HCT116 (cell line): ENCODE data around the gene UBE2D3.

ENCODE experiments used
- CEBPB ChIP-seq: IDR thresholded peaks from 2 replicates; pipeline ENCODE4 v1.6.1; 2012; ENCODE audit warnings: low read depth
- EGR1 ChIP-seq: IDR thresholded peaks from 2 replicates; pipeline ENCODE4 v1.6.1; 2012; ENCODE audit warnings: low read depth
- EZH2 ChIP-seq: fragments of 200-600 bp; sonication (generic); IDR thresholded peaks from 2 replicates; pipeline ENCODE4 v1.6.1; 2017; ENCODE audit warnings: antibody characterized with exemption, mixed run types
- POLR2A ChIP-seq: IDR thresholded peaks from 2 replicates; pipeline ENCODE4 v1.7.0; 2011; ENCODE audit warnings: borderline replicate concordance; ENCODE audit not compliant: insufficient read depth, insufficient read length; ENCODE audit errors: extremely low read depth
- POLR2AphosphoS5 ChIP-seq: IDR thresholded peaks from 2 replicates; pipeline ENCODE4 v1.6.1; 2011; ENCODE audit warnings: mild to moderate bottlenecking, low read depth, low read length, moderate library complexity
- SP1 ChIP-seq: IDR thresholded peaks from 2 replicates; pipeline ENCODE4 v1.6.1; 2012; ENCODE audit warnings: low read depth
- ZNF274 ChIP-seq: fragments of 200-500 bp; sonication (Bioruptor generic); IDR thresholded peaks from 2 replicates; pipeline ENCODE4 v1.6.1; 2014; ENCODE audit warnings: mild to moderate bottlenecking, low read depth, low read length, inconsistent platforms
- TF ChIP-seq, protein P1 (sequence below): IDR thresholded peaks from 2 replicates; pipeline ENCODE4 v1.6.1; 2012; ENCODE audit warnings: low read depth
- TF ChIP-seq, protein P2 (sequence below), 3 experiments: fragments of 200-600 bp in 1 of 3; sonication (generic) in 1 of 3; IDR thresholded peaks in 2 of 3; conservative IDR thresholded peaks in 1 of 3; 2 replicates each; pipeline ENCODE4 v1.5.1; 2012 to 2017; ENCODE audit warnings: low read depth in 2 of 3, low read length in 2 of 3, antibody characterized with exemption in 1 of 3, borderline replicate concordance in 1 of 3, control low read depth in 1 of 3, mild to moderate bottlenecking in 1 of 3, mixed read lengths in 1 of 3, mixed run types in 1 of 3, moderate library complexity in 1 of 3; ENCODE audit not compliant: insufficient read depth in 1 of 3

DNA sequence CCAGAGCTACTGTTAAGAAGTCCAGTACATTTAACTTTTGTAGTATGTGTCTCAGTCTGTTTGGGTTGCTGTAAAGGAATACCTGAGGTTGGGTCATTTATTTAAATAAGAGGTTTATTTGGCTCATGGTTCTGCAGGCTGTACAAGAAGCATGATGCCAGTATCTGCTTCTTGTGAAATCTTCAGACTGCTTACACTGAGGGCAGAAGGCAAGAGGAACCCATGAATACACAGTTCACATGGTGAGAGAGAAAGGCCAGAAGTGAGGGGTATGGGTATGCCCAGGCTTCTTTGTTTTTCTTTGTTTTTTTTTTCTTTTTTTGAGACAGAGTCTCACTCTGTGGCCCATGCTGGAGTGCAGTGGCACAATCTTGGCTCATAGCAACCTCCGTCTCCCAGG, 35.4 kb upstream of the UBE2D3 start:
- TF ChIP-seq, protein P1, sequence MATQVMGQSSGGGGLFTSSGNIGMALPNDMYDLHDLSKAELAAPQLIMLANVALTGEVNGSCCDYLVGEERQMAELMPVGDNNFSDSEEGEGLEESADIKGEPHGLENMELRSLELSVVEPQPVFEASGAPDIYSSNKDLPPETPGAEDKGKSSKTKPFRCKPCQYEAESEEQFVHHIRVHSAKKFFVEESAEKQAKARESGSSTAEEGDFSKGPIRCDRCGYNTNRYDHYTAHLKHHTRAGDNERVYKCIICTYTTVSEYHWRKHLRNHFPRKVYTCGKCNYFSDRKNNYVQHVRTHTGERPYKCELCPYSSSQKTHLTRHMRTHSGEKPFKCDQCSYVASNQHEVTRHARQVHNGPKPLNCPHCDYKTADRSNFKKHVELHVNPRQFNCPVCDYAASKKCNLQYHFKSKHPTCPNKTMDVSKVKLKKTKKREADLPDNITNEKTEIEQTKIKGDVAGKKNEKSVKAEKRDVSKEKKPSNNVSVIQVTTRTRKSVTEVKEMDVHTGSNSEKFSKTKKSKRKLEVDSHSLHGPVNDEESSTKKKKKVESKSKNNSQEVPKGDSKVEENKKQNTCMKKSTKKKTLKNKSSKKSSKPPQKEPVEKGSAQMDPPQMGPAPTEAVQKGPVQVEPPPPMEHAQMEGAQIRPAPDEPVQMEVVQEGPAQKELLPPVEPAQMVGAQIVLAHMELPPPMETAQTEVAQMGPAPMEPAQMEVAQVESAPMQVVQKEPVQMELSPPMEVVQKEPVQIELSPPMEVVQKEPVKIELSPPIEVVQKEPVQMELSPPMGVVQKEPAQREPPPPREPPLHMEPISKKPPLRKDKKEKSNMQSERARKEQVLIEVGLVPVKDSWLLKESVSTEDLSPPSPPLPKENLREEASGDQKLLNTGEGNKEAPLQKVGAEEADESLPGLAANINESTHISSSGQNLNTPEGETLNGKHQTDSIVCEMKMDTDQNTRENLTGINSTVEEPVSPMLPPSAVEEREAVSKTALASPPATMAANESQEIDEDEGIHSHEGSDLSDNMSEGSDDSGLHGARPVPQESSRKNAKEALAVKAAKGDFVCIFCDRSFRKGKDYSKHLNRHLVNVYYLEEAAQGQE: no peak
- TF ChIP-seq ZNF274 (no peak), POLR2A (no peak), POLR2AphosphoS5 (no peak), EZH2 (no peak), CEBPB (no peak), EGR1 (no peak), SP1 (no peak)
- TF ChIP-seq, protein P2, sequence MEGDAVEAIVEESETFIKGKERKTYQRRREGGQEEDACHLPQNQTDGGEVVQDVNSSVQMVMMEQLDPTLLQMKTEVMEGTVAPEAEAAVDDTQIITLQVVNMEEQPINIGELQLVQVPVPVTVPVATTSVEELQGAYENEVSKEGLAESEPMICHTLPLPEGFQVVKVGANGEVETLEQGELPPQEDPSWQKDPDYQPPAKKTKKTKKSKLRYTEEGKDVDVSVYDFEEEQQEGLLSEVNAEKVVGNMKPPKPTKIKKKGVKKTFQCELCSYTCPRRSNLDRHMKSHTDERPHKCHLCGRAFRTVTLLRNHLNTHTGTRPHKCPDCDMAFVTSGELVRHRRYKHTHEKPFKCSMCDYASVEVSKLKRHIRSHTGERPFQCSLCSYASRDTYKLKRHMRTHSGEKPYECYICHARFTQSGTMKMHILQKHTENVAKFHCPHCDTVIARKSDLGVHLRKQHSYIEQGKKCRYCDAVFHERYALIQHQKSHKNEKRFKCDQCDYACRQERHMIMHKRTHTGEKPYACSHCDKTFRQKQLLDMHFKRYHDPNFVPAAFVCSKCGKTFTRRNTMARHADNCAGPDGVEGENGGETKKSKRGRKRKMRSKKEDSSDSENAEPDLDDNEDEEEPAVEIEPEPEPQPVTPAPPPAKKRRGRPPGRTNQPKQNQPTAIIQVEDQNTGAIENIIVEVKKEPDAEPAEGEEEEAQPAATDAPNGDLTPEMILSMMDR (IDR thresholded peaks at IDR 0.05 in 2 of 3, conservative IDR thresholded peaks at IDR 0.05 in 1 of 3; ENCODE audit: borderline replicate concordance in 1 of 3, insufficient read depth in 1 of 3, low read depth in 2 of 3, low read length in 2 of 3): no peak
